Upper lobe of left lung (tissue), 4 donors: ENCODE results near the gene FOXP1.

Source experiments
- EP300 ChIP-seq, 4 donors: sonication (generic); formaldehyde crosslinking; IDR thresholded peaks; one replicate each; pipeline ENCODE4 v1.5.1; 2017; ENCODE audit warnings: antibody characterized with exemption in 4 of 4, control low read depth in 2 of 4
- POLR2A ChIP-seq, 4 donors: fragments of 450-650 bp; IDR thresholded peaks; one replicate each; pipeline ENCODE4 v1.5.1; 2016 to 2017; ENCODE audit warnings: antibody characterized with exemption in 4 of 4, mild to moderate bottlenecking in 2 of 4
- POLR2AphosphoS5 ChIP-seq, 2 donors: sonication (generic); formaldehyde crosslinking; IDR thresholded peaks; one replicate each; pipeline ENCODE4 v1.5.1; 2017; ENCODE audit warnings: antibody characterized with exemption in 2 of 2
- TF ChIP-seq, protein P1 (sequence below), 6 experiments: fragments of 450-650 bp in 4 of 6; fragments of 200-600 bp in 2 of 6; sonication (generic) in 2 of 6; IDR thresholded peaks; one replicate each; pipeline ENCODE4 v1.5.1; 2016 to 2019; ENCODE audit warnings: antibody characterized with exemption in 6 of 6

DNA sequence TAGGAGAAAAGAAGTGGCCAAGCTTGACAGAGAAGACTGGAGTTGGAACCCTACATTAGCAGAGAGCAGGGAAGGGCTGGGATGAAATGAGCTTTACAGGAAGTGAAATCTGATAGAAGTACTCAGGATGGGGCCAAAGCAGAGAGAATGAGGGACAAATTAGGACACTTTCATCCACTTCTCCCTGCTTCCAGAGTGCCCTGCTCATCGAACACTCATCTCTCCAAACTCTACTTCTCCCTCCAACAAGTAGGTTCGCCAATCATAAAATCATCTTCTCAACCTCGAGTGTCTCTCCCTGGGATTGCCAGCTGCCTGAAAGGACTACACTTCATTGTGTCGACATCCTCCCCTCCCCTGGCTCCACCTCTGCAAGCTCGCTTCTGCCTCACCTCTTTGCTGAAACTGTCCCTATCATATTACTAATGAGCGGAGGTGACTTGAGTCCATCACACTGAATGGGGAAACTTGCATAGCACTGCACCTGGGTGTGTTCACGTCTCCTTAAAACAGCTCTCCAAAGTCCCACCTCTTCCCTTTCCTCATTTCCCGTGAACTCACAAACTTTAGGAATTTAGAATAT is 365.8 kb downstream of the FOXP1 start:
- TF ChIP-seq, protein P1, sequence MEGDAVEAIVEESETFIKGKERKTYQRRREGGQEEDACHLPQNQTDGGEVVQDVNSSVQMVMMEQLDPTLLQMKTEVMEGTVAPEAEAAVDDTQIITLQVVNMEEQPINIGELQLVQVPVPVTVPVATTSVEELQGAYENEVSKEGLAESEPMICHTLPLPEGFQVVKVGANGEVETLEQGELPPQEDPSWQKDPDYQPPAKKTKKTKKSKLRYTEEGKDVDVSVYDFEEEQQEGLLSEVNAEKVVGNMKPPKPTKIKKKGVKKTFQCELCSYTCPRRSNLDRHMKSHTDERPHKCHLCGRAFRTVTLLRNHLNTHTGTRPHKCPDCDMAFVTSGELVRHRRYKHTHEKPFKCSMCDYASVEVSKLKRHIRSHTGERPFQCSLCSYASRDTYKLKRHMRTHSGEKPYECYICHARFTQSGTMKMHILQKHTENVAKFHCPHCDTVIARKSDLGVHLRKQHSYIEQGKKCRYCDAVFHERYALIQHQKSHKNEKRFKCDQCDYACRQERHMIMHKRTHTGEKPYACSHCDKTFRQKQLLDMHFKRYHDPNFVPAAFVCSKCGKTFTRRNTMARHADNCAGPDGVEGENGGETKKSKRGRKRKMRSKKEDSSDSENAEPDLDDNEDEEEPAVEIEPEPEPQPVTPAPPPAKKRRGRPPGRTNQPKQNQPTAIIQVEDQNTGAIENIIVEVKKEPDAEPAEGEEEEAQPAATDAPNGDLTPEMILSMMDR (IDR thresholded peaks at IDR 0.05): no peak
- TF ChIP-seq EP300 (IDR thresholded peaks at IDR 0.05) (no peak), POLR2A (IDR thresholded peaks at IDR 0.05) (no peak), POLR2AphosphoS5 (IDR thresholded peaks at IDR 0.05) (no peak)
